ENCODE measurements around the gene GRK4. TPM values are rescaled to one million over a fixed set of nuclear protein-coding genes. Genes with fewer than 3 reads are reported as not detected.

The GRK4 gene
- total and polyA plus RNA-seq, 12 donors = 4.7 to 29.2 (median 8.0) TPM

GRCh38 chr4:3074846-3075651 lies 111.7 kb downstream of the GRK4 start:
- DNase-seq = peak; percentile 62 to 80 (median 64)
- WGBS, 4 donors = 0 to 1% (median 0%) methylated on average over 14 to 60 of the region's 60 CpGs
- H3K4me3 ChIP-seq = peak overlapping the region; percentile 71 to 97 (median 95)
- TF ChIP-seq POLR2A (IDR thresholded peaks at IDR 0.05) (peak in 1 of 2 donors; percentile 47), CTCF (IDR thresholded peaks at IDR 0.05) (no peak)
- H3K9me3 ChIP-seq (replicated peaks in 1 of 3) = no peaks in the 10 kb centered on the region
- no peaks in the 10 kb centered on the region for H3K27me3 ChIP-seq
- peaks cover 15 to 36% of the 10 kb centered on the region in 2 donors for H3K4me1 ChIP-seq (replicated peaks in 1 of 2)
- H3K27ac ChIP-seq = peak overlapping the region; percentile 87 to 97 (median 93)
- H3K36me3 ChIP-seq (replicated peaks in 1 of 2) = no peaks in the 10 kb centered on the region
- intact Hi-C loops (cut with DNase I) = no loop called here

GRCh38 chr4:3075652-3075981 lies 112.2 kb downstream of the GRK4 start:
- no peaks in the 10 kb centered on the region for H3K27me3 ChIP-seq
- peaks cover 15 to 36% of the 10 kb centered on the region in 2 donors for H3K4me1 ChIP-seq (replicated peaks in 1 of 2)
- no peaks in the 10 kb centered on the region for H3K9me3 ChIP-seq (replicated peaks in 1 of 3)
- peak overlapping the region in 2 of 4 donors; percentile 93 to 97 for H3K4me3 ChIP-seq
- 0 to 3% (median 0%) methylated on average over 5 to 8 of the region's 8 CpGs for WGBS, 4 donors
- intact Hi-C loops (cut with DNase I) = no loop called here
- TF ChIP-seq CTCF (IDR thresholded peaks at IDR 0.05) = no peak
- no peak for TF ChIP-seq POLR2A (IDR thresholded peaks at IDR 0.05)
- DNase-seq = no peak
- H3K36me3 ChIP-seq (replicated peaks in 1 of 2) = no peaks in the 10 kb centered on the region
- peak overlapping the region in 4 of 5 donors; percentile 91 to 97 (median 94) for H3K27ac ChIP-seq

DNA sequence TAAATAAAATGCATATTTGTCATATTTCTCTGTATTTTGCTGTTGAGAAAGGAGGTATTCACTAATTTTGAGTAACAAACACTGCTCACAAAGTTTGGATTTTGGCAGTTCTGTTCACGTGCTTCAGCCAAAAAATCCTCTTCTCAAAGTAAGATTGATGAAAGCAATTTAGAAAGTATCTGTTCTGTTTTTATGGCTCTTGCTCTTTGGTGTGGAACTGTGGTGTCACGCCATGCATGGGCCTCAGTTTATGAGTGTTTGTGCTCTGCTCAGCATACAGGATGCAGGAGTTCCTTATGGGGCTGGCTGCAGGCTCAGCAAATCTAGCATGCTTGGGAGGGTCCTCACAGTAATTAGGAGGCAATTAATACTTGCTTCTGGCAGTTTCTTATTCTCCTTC lies 114.4 kb downstream of the GRK4 start:
- Histone ChIP-seq H3K4me3 (no peak overlapping the region), H3K4me1 (replicated peaks in 1 of 2) (peaks cover 15 to 36% of the 10 kb centered on the region in 2 donors), H3K27ac (no peak overlapping the region), H3K36me3 (replicated peaks in 1 of 2) (no peaks in the 10 kb centered on the region), H3K27me3 (no peaks in the 10 kb centered on the region), H3K9me3 (replicated peaks in 1 of 3) (no peaks in the 10 kb centered on the region)
- no peak for DNase-seq
- TF ChIP-seq CTCF (IDR thresholded peaks at IDR 0.05) (no peak), POLR2A (IDR thresholded peaks at IDR 0.05) (no peak)
- 62 to 77% (median 75%) methylated on average over 2 of the region's 2 CpGs for WGBS, 4 donors
- intact Hi-C loops (cut with DNase I) = no loop called here

- Histone ChIP-seq H3K4me3 (no peak overlapping the region), H3K36me3 (replicated peaks in 1 of 2) (no peaks in the 10 kb centered on the region), H3K27ac (no peak overlapping the region), H3K4me1 (replicated peaks in 1 of 2) (peaks cover 10 to 36% of the 10 kb centered on the region in 2 donors), H3K27me3 (no peaks in the 10 kb centered on the region), H3K9me3 (replicated peaks in 1 of 3) (no peaks in the 10 kb centered on the region)
- TF ChIP-seq POLR2A (IDR thresholded peaks at IDR 0.05) (no peak), CTCF (IDR thresholded peaks at IDR 0.05) (no peak)
- DNase-seq = no peak
- intact Hi-C loops (cut with DNase I) = no loop called here
- 77 to 84% (median 83%) methylated on average over 6 of the region's 6 CpGs for WGBS, 4 donors
Observed at GRCh38 chr4:3079694-3080123, 116.3 kb downstream of the GRK4 start.
